ENCODE data around the gene ADAM17.

Gene ADAM17

GRCh38 chr2:9473308-9473984 lies 82.2 kb downstream of the ADAM17 start:
- DNase-seq = peak in 3 of 56 donors; percentile 29 to 52 (median 39)

GRCh38 chr2:9472511-9472910 lies 83.1 kb downstream of the ADAM17 start:
- DNase-seq = no peak

GRCh38 chr2:9471206-9471605 lies 84.4 kb downstream of the ADAM17 start:
- DNase-seq = peak in 4 of 56 donors; percentile 7 to 35 (median 14)

- no peak for DNase-seq
Measured at GRCh38 chr2:9467687-9468086, 87.9 kb downstream of the ADAM17 start.

- DNase-seq = no peak
Measured at GRCh38 chr2:9466147-9466683, 89.4 kb downstream of the ADAM17 start.

- no peak for DNase-seq
Measured at GRCh38 chr2:9465170-9465569, 90.5 kb downstream of the ADAM17 start.

GRCh38 chr2:9463698-9464034 lies 92.0 kb downstream of the ADAM17 start:
- DNase-seq = no peak

GRCh38 chr2:9462886-9463697 lies 92.5 kb downstream of the ADAM17 start:
- no peak for DNase-seq

GRCh38 chr2:9462313-9462712 lies 93.3 kb downstream of the ADAM17 start:
- no peak for DNase-seq

- no peak for DNase-seq
Measured at GRCh38 chr2:9461079-9461478, 94.6 kb downstream of the ADAM17 start.

GRCh38 chr2:9460441-9461017 lies 95.1 kb downstream of the ADAM17 start:
- no peak for DNase-seq

- DNase-seq = no peak
Measured at GRCh38 chr2:9451231-9451630, 104.4 kb downstream of the ADAM17 start.

- DNase-seq = no peak
Measured at GRCh38 chr2:9445089-9445488, 110.5 kb downstream of the ADAM17 start.

- no peak for DNase-seq
Measured at GRCh38 chr2:9443526-9443925, 112.1 kb downstream of the ADAM17 start.

- no peak for DNase-seq
Measured at GRCh38 chr2:9441556-9441955, 114.1 kb downstream of the ADAM17 start.

GRCh38 chr2:9440058-9440727 lies 115.4 kb downstream of the ADAM17 start:
- DNase-seq = no peak

GRCh38 chr2:9439536-9439935 lies 116.1 kb downstream of the ADAM17 start:
- no peak for DNase-seq

Data from amygdala (tissue), 56 donors.